ENCODE results near the gene SYTL3. TPM values are rescaled to one million over a fixed set of nuclear protein-coding genes. Genes with fewer than 3 reads are reported as not detected.

Gene SYTL3
- total RNA-seq, 1 donor from 2014 or later, result 0.48 TPM

DNA sequence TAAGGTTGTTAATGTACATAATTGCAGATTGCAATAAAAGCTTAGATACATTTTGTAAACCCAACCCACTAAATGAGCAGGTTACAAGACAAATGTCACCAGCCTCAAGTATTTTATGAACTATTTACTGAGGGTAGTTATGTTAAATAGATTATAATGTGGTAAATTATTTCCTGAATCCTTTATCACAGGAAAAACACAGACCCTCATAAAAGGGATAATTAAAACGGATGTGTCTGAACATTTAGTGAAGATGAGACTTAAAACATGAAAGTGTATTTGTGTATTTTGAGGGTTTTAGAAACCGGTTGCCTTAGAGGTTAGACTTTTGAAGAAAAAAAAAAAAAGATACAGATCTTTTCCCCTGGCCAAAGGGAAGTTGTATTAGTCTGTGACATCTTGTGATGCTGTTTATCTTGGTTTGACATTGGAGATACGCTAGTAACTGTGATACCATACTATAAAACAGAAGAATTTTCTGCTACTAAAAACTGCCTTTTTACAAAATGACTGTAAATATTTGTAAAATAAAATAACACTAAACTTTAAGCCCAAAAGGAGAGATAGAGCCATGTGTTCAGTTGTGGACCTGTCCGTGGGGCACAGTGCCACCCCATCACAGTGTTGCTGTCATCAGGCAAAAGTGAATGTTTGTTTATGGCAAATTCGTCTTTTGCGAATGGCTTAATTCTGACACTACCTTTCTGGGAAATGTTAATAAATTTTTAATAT is 15.0 kb upstream of the SYTL3 start:
- H3K4me1 Mint-ChIP-seq (ENCODE audit: unreplicated experiment), result peaks cover 15% of the 10 kb centered on the region
- DNase-seq (ENCODE audit: extremely low spot score, unreplicated experiment), result no peak
- no peaks in the 10 kb centered on the region for H3K27me3 Mint-ChIP-seq (ENCODE audit: unreplicated experiment)
- TF ChIP-seq, protein P1, sequence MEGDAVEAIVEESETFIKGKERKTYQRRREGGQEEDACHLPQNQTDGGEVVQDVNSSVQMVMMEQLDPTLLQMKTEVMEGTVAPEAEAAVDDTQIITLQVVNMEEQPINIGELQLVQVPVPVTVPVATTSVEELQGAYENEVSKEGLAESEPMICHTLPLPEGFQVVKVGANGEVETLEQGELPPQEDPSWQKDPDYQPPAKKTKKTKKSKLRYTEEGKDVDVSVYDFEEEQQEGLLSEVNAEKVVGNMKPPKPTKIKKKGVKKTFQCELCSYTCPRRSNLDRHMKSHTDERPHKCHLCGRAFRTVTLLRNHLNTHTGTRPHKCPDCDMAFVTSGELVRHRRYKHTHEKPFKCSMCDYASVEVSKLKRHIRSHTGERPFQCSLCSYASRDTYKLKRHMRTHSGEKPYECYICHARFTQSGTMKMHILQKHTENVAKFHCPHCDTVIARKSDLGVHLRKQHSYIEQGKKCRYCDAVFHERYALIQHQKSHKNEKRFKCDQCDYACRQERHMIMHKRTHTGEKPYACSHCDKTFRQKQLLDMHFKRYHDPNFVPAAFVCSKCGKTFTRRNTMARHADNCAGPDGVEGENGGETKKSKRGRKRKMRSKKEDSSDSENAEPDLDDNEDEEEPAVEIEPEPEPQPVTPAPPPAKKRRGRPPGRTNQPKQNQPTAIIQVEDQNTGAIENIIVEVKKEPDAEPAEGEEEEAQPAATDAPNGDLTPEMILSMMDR (IDR thresholded peaks at IDR 0.05), result no peak
- H3K36me3 Mint-ChIP-seq (ENCODE audit: unreplicated experiment), result peaks cover 42% of the 10 kb centered on the region
- no peaks in the 10 kb centered on the region for H3K9me3 Mint-ChIP-seq (ENCODE audit: unreplicated experiment)
- no peak overlapping the region for H3K4me3 Mint-ChIP-seq (ENCODE audit: unreplicated experiment)
- no peak overlapping the region for H3K27ac Mint-ChIP-seq (ENCODE audit: unreplicated experiment)

DNA sequence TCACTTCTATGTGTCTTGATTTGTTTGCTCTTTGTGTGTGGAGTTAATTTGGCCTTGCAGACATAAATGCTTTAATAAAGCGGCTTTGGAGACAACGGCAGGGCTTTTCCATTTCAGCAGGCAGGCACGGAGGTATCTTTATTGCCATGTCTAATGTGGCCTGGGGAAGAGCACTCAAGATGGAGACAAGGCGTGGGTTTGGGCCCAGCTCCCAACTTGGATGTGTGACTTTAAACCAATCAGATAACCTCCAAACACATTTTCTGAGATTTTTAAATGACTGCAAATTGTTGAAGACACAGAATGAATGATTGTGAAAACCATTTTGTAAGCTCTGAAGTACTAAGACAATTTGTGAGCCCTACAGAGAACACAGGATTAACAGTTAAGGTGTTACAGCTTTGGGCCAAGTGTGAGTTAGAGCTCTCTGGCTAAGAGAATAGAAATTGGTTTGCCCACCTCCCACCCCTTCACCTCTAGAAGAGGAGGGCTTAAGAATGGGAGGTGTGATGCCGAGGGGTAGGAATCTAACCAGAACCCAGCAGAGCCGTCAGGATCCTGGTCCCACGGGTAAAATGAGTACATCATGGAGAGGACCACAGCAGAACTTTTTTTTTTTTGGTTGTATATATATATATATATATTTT is 14.3 kb upstream of the SYTL3 start:
- Mint-ChIP-seq H3K4me1 (ENCODE audit: unreplicated experiment) (peaks cover 21% of the 10 kb centered on the region), H3K27ac (ENCODE audit: unreplicated experiment) (no peak overlapping the region)

DNA sequence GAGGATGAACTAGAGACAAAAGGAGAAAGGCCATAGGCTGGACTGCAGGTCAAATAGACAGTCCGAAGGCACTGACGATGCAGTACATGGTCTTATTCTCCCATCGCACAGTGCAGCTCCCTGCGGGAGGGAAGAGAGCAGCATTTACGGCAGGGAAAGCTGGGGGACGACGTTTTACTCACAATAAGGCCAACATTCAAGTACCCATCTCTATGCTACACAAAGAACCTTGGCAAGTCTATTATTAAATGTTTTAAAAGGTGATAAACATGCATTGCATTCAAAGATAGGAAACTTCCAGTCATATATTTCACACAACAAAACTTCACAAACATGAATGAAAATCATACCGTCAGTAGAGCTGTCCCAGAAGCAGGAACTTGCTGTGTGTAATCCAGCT is 13.1 kb upstream of the SYTL3 start:
- DNase-seq (ENCODE audit: extremely low spot score, unreplicated experiment), result no peak
- H3K27me3 Mint-ChIP-seq (ENCODE audit: unreplicated experiment), result no peaks in the 10 kb centered on the region
- no peak overlapping the region for H3K27ac Mint-ChIP-seq (ENCODE audit: unreplicated experiment)
- H3K4me3 Mint-ChIP-seq (ENCODE audit: unreplicated experiment), result no peak overlapping the region
- H3K4me1 Mint-ChIP-seq (ENCODE audit: unreplicated experiment), result peaks cover 26% of the 10 kb centered on the region
- peaks cover 36% of the 10 kb centered on the region for H3K36me3 Mint-ChIP-seq (ENCODE audit: unreplicated experiment)
- H3K9me3 Mint-ChIP-seq (ENCODE audit: unreplicated experiment), result no peaks in the 10 kb centered on the region
- TF ChIP-seq, protein P1 (IDR thresholded peaks at IDR 0.05), result no peak

More for the DNA sequence above, 14.3 kb upstream of the SYTL3 start:
- H3K4me3 Mint-ChIP-seq (ENCODE audit: unreplicated experiment), result no peak overlapping the region
- H3K27me3 Mint-ChIP-seq (ENCODE audit: unreplicated experiment), result no peaks in the 10 kb centered on the region
- DNase-seq (ENCODE audit: extremely low spot score, unreplicated experiment), result no peak
- no peaks in the 10 kb centered on the region for H3K9me3 Mint-ChIP-seq (ENCODE audit: unreplicated experiment)
- H3K36me3 Mint-ChIP-seq (ENCODE audit: unreplicated experiment), result peaks cover 42% of the 10 kb centered on the region
- TF ChIP-seq, protein P1 (IDR thresholded peaks at IDR 0.05), result no peak

DNA sequence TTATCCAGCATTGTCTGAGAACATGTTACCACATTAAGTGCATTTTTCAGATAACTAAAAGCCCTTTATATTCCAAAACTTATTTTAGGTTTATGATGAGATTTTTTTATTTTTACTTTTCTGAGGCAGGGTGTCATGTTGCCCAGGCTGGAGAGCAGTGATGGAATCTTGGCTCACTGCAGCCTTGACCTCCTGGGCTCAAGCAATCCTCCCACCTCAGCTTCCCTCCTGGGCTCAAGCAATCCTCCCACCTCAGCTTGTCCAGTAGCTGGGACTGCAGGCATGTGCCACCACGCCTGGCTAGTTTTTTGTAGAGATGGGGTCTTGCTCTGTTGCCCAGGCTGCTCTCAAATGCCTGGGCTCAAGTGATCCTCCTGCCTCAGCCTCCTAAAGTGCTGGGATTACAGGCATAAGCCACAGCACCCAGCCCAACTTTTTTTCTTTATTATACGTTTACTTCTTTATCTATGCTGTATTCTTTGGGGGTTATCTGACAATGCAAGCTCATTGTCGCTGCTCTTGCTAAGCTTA is 11.5 kb upstream of the SYTL3 start:
- no peaks in the 10 kb centered on the region for H3K27me3 Mint-ChIP-seq (ENCODE audit: unreplicated experiment)
- H3K4me3 Mint-ChIP-seq (ENCODE audit: unreplicated experiment), result no peak overlapping the region
- DNase-seq (ENCODE audit: extremely low spot score, unreplicated experiment), result no peak
- H3K36me3 Mint-ChIP-seq (ENCODE audit: unreplicated experiment), result peaks cover 29% of the 10 kb centered on the region
- TF ChIP-seq, protein P1 (IDR thresholded peaks at IDR 0.05), result no peak
- H3K27ac Mint-ChIP-seq (ENCODE audit: unreplicated experiment), result peak overlapping the region; percentile 53
- peaks cover 39% of the 10 kb centered on the region for H3K4me1 Mint-ChIP-seq (ENCODE audit: unreplicated experiment)
- H3K9me3 Mint-ChIP-seq (ENCODE audit: unreplicated experiment), result no peaks in the 10 kb centered on the region

DNA sequence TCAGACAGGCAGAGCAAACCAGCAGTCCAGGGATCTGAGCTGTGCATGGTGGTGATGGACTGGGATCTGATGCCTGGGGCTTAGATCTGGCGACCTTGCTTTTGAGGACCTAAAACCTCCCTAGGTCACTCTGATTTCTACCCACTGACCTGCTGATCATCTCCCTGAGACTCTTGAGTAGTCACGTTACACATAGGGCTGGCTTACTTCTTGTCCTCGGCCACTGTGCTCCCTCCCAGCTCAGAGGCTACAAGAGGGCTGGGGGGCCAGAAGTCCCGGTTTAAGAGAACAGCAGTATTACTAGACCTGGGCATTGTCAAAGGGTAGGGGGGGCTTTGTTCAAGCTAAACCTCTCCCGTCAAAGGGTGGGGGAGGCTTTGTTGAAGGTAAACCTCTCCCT is 10.8 kb upstream of the SYTL3 start:
- H3K4me3 Mint-ChIP-seq (ENCODE audit: unreplicated experiment), result no peak overlapping the region
- peak overlapping the region; percentile 53 for H3K27ac Mint-ChIP-seq (ENCODE audit: unreplicated experiment)
- H3K9me3 Mint-ChIP-seq (ENCODE audit: unreplicated experiment), result no peaks in the 10 kb centered on the region
- H3K27me3 Mint-ChIP-seq (ENCODE audit: unreplicated experiment), result no peaks in the 10 kb centered on the region
- H3K4me1 Mint-ChIP-seq (ENCODE audit: unreplicated experiment), result peaks cover 45% of the 10 kb centered on the region
- no peak for DNase-seq (ENCODE audit: extremely low spot score, unreplicated experiment)
- H3K36me3 Mint-ChIP-seq (ENCODE audit: unreplicated experiment), result peaks cover 28% of the 10 kb centered on the region
- TF ChIP-seq, protein P1 (IDR thresholded peaks at IDR 0.05), result no peak

All from osteocyte (in vitro differentiated cells).